B cell (primary cell): Measurements from ENCODE around the gene SAMD4A. TPM values are rescaled to one million over a fixed set of nuclear protein-coding genes. Genes with fewer than 3 reads are reported as not detected.

Experiments used
- ATAC-seq: fragments of 200-7000 bp; cut with Tn5 transposase; one replicate; pipeline ENCODE4 v1.10.0; 2021; ENCODE audit warnings: low read depth, mild to moderate bottlenecking, moderate number of reproducible peaks, moderate library complexity
- CTCF ChIA-PET: fragments of 350-600 bp; sonication (Branson Sonifier 250); formaldehyde crosslinking; loops from one replicate; lab custom pipeline; 2021; ENCODE audit warnings: antibody characterized with exemption, inconsistent platforms; lab: Charles Lee
- POLR2A ChIA-PET: fragments of 350-600 bp; sonication (Branson Sonifier 250); formaldehyde crosslinking; loops from one replicate; lab custom pipeline; 2021; ENCODE audit warnings: antibody characterized with exemption; lab: Charles Lee
- DNase-seq: peaks from one replicate; pipeline ENCODE4 v3.0.0; 2013
- H2AFZ ChIP-seq: 2 replicates; pipeline ENCODE4 v1.6.1; 2012; ENCODE audit warnings: mild to moderate bottlenecking, low read depth, low read length; ENCODE audit not compliant: insufficient read depth, poor library complexity, severe bottlenecking
- H3K27ac ChIP-seq, 2 donors: 1 replicate in 1 of 2; 2 replicates in 1 of 2; pipeline ENCODE4 v1.5.1; 2012 to 2013; ENCODE audit warnings: low read length in 2 of 2, mild to moderate bottlenecking in 2 of 2, moderate library complexity in 1 of 2
- H3K27me3 ChIP-seq, 4 experiments: fragments of 200-600 bp in 1 of 4; sonication (generic) in 1 of 4; replicated peaks in 1 of 4; 1 replicate in 2 of 4; 2 replicates in 2 of 4; pipeline versions ENCODE4 v1.6.1 to v1.7.0; 2013 to 2016; ENCODE audit warnings: low read length in 3 of 4, mild to moderate bottlenecking in 2 of 4, mixed read lengths in 1 of 4, moderate library complexity in 1 of 4; ENCODE audit not compliant: insufficient read depth in 4 of 4, control insufficient read depth in 3 of 4; ENCODE audit errors: control extremely low read depth in 1 of 4
- H3K36me3 ChIP-seq, 2 experiments: replicated peaks in 1 of 2; 1 replicate in 1 of 2; 2 replicates in 1 of 2; pipeline versions ENCODE4 v1.6.1 to v1.7.1; 2013; ENCODE audit warnings: low read length in 1 of 2; ENCODE audit not compliant: insufficient read depth in 2 of 2, control insufficient read depth in 1 of 2; ENCODE audit errors: control extremely low read depth in 1 of 2, extremely low read depth in 1 of 2
- H3K4me1 ChIP-seq, 2 donors: fragments of 200-600 bp in 1 of 2; sonication (generic) in 1 of 2; 1 replicate in 1 of 2; 2 replicates in 1 of 2; pipeline versions ENCODE4 v1.5.1 to v1.6.1; 2013 to 2017; ENCODE audit warnings: low read length in 2 of 2; ENCODE audit not compliant: control insufficient read depth in 2 of 2, insufficient read depth in 2 of 2
- H3K4me2 ChIP-seq: replicated peaks from 2 replicates; pipeline ENCODE3; 2012; ENCODE audit warnings: mild to moderate bottlenecking, low read depth, low read length; ENCODE audit not compliant: poor library complexity, severe bottlenecking
- H3K4me3 ChIP-seq, 5 experiments: fragments of 200-600 bp in 1 of 5; sonication (generic) in 1 of 5; 1 replicate in 3 of 5; 2 replicates in 2 of 5; pipeline versions ENCODE4 v1.5.1 to v1.7.0; 2011 to 2016; ENCODE audit warnings: low read length in 4 of 5, mild to moderate bottlenecking in 4 of 5, low read depth in 2 of 5, control low read depth in 1 of 5, moderate library complexity in 1 of 5; ENCODE audit not compliant: insufficient read depth in 1 of 5; ENCODE audit errors: control extremely low read depth in 1 of 5, extremely low read depth in 1 of 5
- H3K79me2 ChIP-seq: fragments of 200-600 bp; sonication (generic); one replicate; pipeline ENCODE4 v1.6.0; 2016; ENCODE audit warnings: low read length; ENCODE audit not compliant: control insufficient read depth, insufficient read depth
- H3K9ac ChIP-seq: fragments of 200-600 bp; sonication (generic); 2 replicates; pipeline ENCODE4 v1.6.1; 2017; ENCODE audit warnings: mild to moderate bottlenecking, low read length, moderate library complexity
- H3K9me3 ChIP-seq, 3 donors: one replicate each; pipeline versions ENCODE4 v1.6.1 to v1.7.1; 2013; ENCODE audit warnings: low read length in 2 of 3; ENCODE audit not compliant: control insufficient read depth in 2 of 3, insufficient read depth in 1 of 3; ENCODE audit errors: control extremely low read depth in 1 of 3
- H4K20me1 ChIP-seq: 2 replicates; pipeline ENCODE4 v1.6.0; 2012; ENCODE audit warnings: mild to moderate bottlenecking, low read length; ENCODE audit not compliant: insufficient read depth, control insufficient read depth, poor library complexity, severe bottlenecking
- H3K27ac Mint-ChIP-seq: one replicate; pipeline ENCODE4 v1.8.0; 2021; ENCODE audit warnings: mixed read lengths
- H3K27me3 Mint-ChIP-seq: one replicate; pipeline ENCODE4 v1.8.0; 2021; ENCODE audit warnings: mixed read lengths
- H3K4me1 Mint-ChIP-seq: one replicate; pipeline ENCODE4 v1.8.0; 2021; ENCODE audit warnings: mixed read lengths
- H3K4me3 Mint-ChIP-seq: one replicate; pipeline ENCODE4 v1.8.0; 2021; ENCODE audit warnings: mixed read lengths
- H3K9me3 Mint-ChIP-seq: one replicate; pipeline ENCODE4 v1.8.0; 2022; ENCODE audit warnings: mixed read lengths; ENCODE audit not compliant: insufficient read depth
- CTCF ChIP-seq: fragments of 200-600 bp; IDR thresholded peaks from one replicate; pipeline ENCODE4 v1.8.0; 2022; ENCODE audit warnings: antibody characterized with exemption, mild to moderate bottlenecking
- EZH2 ChIP-seq: IDR thresholded peaks from 2 replicates; pipeline ENCODE4 v1.6.1; 2012; ENCODE audit warnings: borderline replicate concordance, low read depth, mild to moderate bottlenecking, moderate library complexity, low read length; ENCODE audit not compliant: insufficient read depth, poor library complexity, severe bottlenecking
- WGBS: methylation state at CpG from one replicate; pipeline ENCODE4 v1.1.5; 2013; ENCODE audit warnings: missing lambda C conversion rate; ENCODE audit not compliant: insufficient coverage; 5-methylcytosine and 5-hydroxymethylcytosine counted together
- intact Hi-C: fragments of 100-400 bp; cut with micrococcal nuclease; formaldehyde crosslinking; loops from one replicate; pipeline ENCODE4 v1.10.0; 2022
- polyA plus RNA-seq: library from polyadenylated mRNA; depleted of rRNA; stranded (reverse); fragments of >200 nt; gene quantifications from 2 replicates; pipeline ENCODE4 v1.2.3, GENCODE V29; 2012
- total RNA-seq, 2 donors: library from RNA; stranded (reverse); fragments of 120-200 nt in 1 of 2; gene quantifications; 1 replicate in 1 of 2; 2 replicates in 1 of 2; pipeline versions ENCODE4 v1.2.3 to v1.2.4, GENCODE V29; 2013 to 2022

The SAMD4A gene
- total and polyA plus RNA-seq, 2 donors (not counting 1 experiment from before 2014, with no cell fraction given) = 5.7 to 13.7 TPM

GRCh38 chr14:54760866-54761575 is 194.1 kb downstream of the SAMD4A start:
- H3K27me3 Mint-ChIP-seq = no peaks in the 10 kb centered on the region
- no peak overlapping the region for H3K4me3 ChIP-seq
- H3K4me3 Mint-ChIP-seq = no peak overlapping the region
- no peaks in the 10 kb centered on the region for H3K9me3 ChIP-seq
- DNase-seq (no peak), ATAC-seq (no peak)
- ChIA-PET POLR2A (no interaction called here), CTCF (no interaction called here)
- H3K79me2 ChIP-seq = no peaks in the 10 kb centered on the region
- no peaks in the 10 kb centered on the region for H3K27me3 ChIP-seq
- no peak for TF ChIP-seq CTCF
- TF ChIP-seq EZH2 = no peak
- no peak overlapping the region for H2AFZ ChIP-seq
- no peak overlapping the region for H3K9ac ChIP-seq
- WGBS = 81% methylated on average over 8 of the region's 11 CpGs
- H4K20me1 ChIP-seq = no peaks in the 10 kb centered on the region
- no peak overlapping the region for H3K4me2 ChIP-seq
- peaks cover 0 to 13% of the 10 kb centered on the region in 2 experiments for H3K36me3 ChIP-seq
- no peaks in the 10 kb centered on the region for H3K9me3 Mint-ChIP-seq
- intact Hi-C loops = no loop called here
- no peaks in the 10 kb centered on the region for H3K4me1 ChIP-seq
- no peak overlapping the region for H3K27ac ChIP-seq
- no peak overlapping the region for H3K27ac Mint-ChIP-seq
- no peaks in the 10 kb centered on the region for H3K4me1 Mint-ChIP-seq

GRCh38 chr14:54761835-54762234 is 194.9 kb downstream of the SAMD4A start:
- H4K20me1 ChIP-seq = no peaks in the 10 kb centered on the region
- H3K4me3 Mint-ChIP-seq = no peak overlapping the region
- TF ChIP-seq EZH2 = no peak
- no peaks in the 10 kb centered on the region for H3K79me2 ChIP-seq
- no peak overlapping the region for H3K27ac ChIP-seq
- POLR2A ChIA-PET = no interaction called here
- H3K9me3 Mint-ChIP-seq = no peaks in the 10 kb centered on the region
- H2AFZ ChIP-seq = no peak overlapping the region
- CTCF ChIA-PET = interaction anchor here (0.6 kb wide), 1 partner anchor 14 kb away, joined by 6 read pairs; no protein-coding TSS in a partner anchor
- no peaks in the 10 kb centered on the region for H3K27me3 ChIP-seq
- H3K27ac Mint-ChIP-seq = no peak overlapping the region
- H3K4me1 Mint-ChIP-seq = no peaks in the 10 kb centered on the region
- no peaks in the 10 kb centered on the region for H3K9me3 ChIP-seq
- no peak overlapping the region for H3K4me2 ChIP-seq
- ATAC-seq (no peak), DNase-seq (no peak)
- no peaks in the 10 kb centered on the region for H3K4me1 ChIP-seq
- 97% methylated on average over 3 of the region's 6 CpGs for WGBS
- no peak overlapping the region for H3K4me3 ChIP-seq
- peaks cover 0 to 8% of the 10 kb centered on the region in 2 experiments for H3K36me3 ChIP-seq
- H3K27me3 Mint-ChIP-seq = no peaks in the 10 kb centered on the region
- H3K9ac ChIP-seq = no peak overlapping the region
- intact Hi-C loops = no loop called here
